ENCODE measurements around the gene TBXA2R. TPM values are rescaled to one million over a fixed set of nuclear protein-coding genes. Genes with fewer than 3 reads are reported as not detected.

The TBXA2R gene
- total and polyA plus RNA-seq, 4 donors, result 1.7 to 6.0 (median 5.4) TPM

- H3K36me3 ChIP-seq (ENCODE audit: control insufficient read depth in 4 of 4, insufficient read depth in 3 of 4, low read depth in 1 of 4, low read length in 3 of 4), result peaks cover 0 to 12% (median 8%) of the 10 kb centered on the region in 4 donors
- no peak for DNase-seq (ENCODE audit: low spot score)
Observed at GRCh38 chr19:3546119-3546518, 60.6 kb downstream of the TBXA2R start.

More at GRCh38 chr19:3546119-3546518, 60.6 kb downstream of the TBXA2R start:
- H3K4me3 ChIP-seq (ENCODE audit: low read depth in 1 of 3, low read length in 3 of 3), result no peak overlapping the region
- TF ChIP-seq YY1 (IDR thresholded peaks at IDR 0.05) (no peak), GABPA (IDR thresholded peaks at IDR 0.05 in 1 of 2, conservative IDR thresholded peaks at IDR 0.05 in 1 of 2) (no peak), EGR1 (IDR thresholded peaks at IDR 0.05; ENCODE audit: low read depth in 2 of 2) (no peak), FOXA1 (IDR thresholded peaks at IDR 0.05) (no peak), TAF1 (conservative IDR thresholded peaks at IDR 0.05) (no peak), HNF4A (conservative IDR thresholded peaks at IDR 0.05) (no peak), SP1 (IDR thresholded peaks at IDR 0.05) (no peak), ZBTB33 (IDR thresholded peaks at IDR 0.05) (no peak), FOXA2 (IDR thresholded peaks at IDR 0.05) (no peak), MAX (IDR thresholded peaks at IDR 0.05) (no peak), JUND (IDR thresholded peaks at IDR 0.05) (no peak), RXRA (IDR thresholded peaks at IDR 0.05) (no peak), CTCF (IDR thresholded peaks at IDR 0.05; ENCODE audit: low read depth, low read length, missing input control) (no peak), RAD21 (IDR thresholded peaks at IDR 0.05) (no peak), ATF3 (IDR thresholded peaks at IDR 0.05) (no peak), REST (IDR thresholded peaks at IDR 0.05) (no peak), HNF4G (IDR thresholded peaks at IDR 0.05) (no peak)
- no peak overlapping the region for H3K27ac ChIP-seq (ENCODE audit: low read depth in 1 of 2, low read length in 2 of 2)
- H3K9ac ChIP-seq (ENCODE audit: low read depth in 1 of 2, low read length in 2 of 2), result no peak overlapping the region
- H3K27me3 ChIP-seq (ENCODE audit: control insufficient read depth in 4 of 4, insufficient read depth in 4 of 4, low read length in 3 of 4), result no peaks in the 10 kb centered on the region
- H3K9me3 ChIP-seq (ENCODE audit: control insufficient read depth in 4 of 4, low read length in 3 of 4), result no peaks in the 10 kb centered on the region
- WGBS, result 84% methylated on average over 23 of the region's 23 CpGs
- H3K4me1 ChIP-seq (ENCODE audit: control insufficient read depth in 4 of 4, insufficient read depth in 4 of 4, low read length in 3 of 4), result peaks cover 0 to 5% (median 1%) of the 10 kb centered on the region in 4 donors

Measured in liver (tissue), 9 donors.